Pulmonary artery endothelial cell (primary cell): Measurements from ENCODE around the gene PDGFC. TPM values are rescaled to one million over a fixed set of nuclear protein-coding genes. Genes with fewer than 3 reads are reported as not detected.

Experiments
- DNase-seq: peaks from one replicate; pipeline ENCODE4 v3.0.0-alpha.2; 2011; ENCODE audit warnings: low read depth, low spot score
- total RNA-seq: library from RNA; depleted of rRNA; stranded (reverse); fragments of >200 nt; gene quantifications from 2 replicates; pipeline ENCODE4 v1.2.3, GENCODE V29; 2014

PDGFC gene
- total RNA-seq, 1 donor from 2014 or later: 11.7 TPM

- DNase-seq: no peak
Observed at GRCh38 chr4:156974264-156974663, 2.7 kb upstream of the PDGFC start.

- DNase-seq: no peak
Observed at GRCh38 chr4:156972379-156973015, 898 bp upstream of the PDGFC start.

GRCh38 chr4:156971165-156971675 is 379 bp downstream of the PDGFC start:
- no peak for DNase-seq

GRCh38 chr4:156970501-156971164 is 966 bp downstream of the PDGFC start:
- no peak for DNase-seq

- DNase-seq: no peak
Observed at GRCh38 chr4:156969911-156970310, 1.7 kb downstream of the PDGFC start.

- DNase-seq: no peak
Observed at GRCh38 chr4:156969101-156969500, 2.5 kb downstream of the PDGFC start.

GRCh38 chr4:156968479-156968984 is 3.1 kb downstream of the PDGFC start:
- DNase-seq: no peak

- DNase-seq: no peak
Observed at GRCh38 chr4:156966836-156967235, 4.8 kb downstream of the PDGFC start.

GRCh38 chr4:156963419-156963818 is 8.2 kb downstream of the PDGFC start:
- no peak for DNase-seq

- no peak for DNase-seq
Observed at GRCh38 chr4:156962528-156962974, 9.0 kb downstream of the PDGFC start.

GRCh38 chr4:156962058-156962358 is 9.6 kb downstream of the PDGFC start:
- no peak for DNase-seq

GRCh38 chr4:156961196-156962057 is 10.2 kb downstream of the PDGFC start:
- DNase-seq: no peak

- DNase-seq: no peak
Observed at GRCh38 chr4:156959298-156959702, 12.3 kb downstream of the PDGFC start.

GRCh38 chr4:156958276-156959074 is 13.1 kb downstream of the PDGFC start:
- no peak for DNase-seq

- DNase-seq: no peak
Observed at GRCh38 chr4:156957556-156957955, 14.0 kb downstream of the PDGFC start.

GRCh38 chr4:156956826-156957368 is 14.7 kb downstream of the PDGFC start:
- DNase-seq: no peak

- no peak for DNase-seq
Observed at GRCh38 chr4:156956359-156956758, 15.2 kb downstream of the PDGFC start.

GRCh38 chr4:156954587-156954986 is 17.0 kb downstream of the PDGFC start:
- no peak for DNase-seq

- no peak for DNase-seq
Observed at GRCh38 chr4:156953951-156954350, 17.6 kb downstream of the PDGFC start.

GRCh38 chr4:156953001-156953400 is 18.6 kb downstream of the PDGFC start:
- no peak for DNase-seq
